HepG2 (cell line): ENCODE data around the gene HMGCLL1. TPM values are rescaled to one million over a fixed set of nuclear protein-coding genes. Genes with fewer than 3 reads are reported as not detected.
A peak's percentile ranks its signal among the peaks of the same experiment; 100 is the strongest.

Experiments used
- ATAC-seq: fragments of 200-7000 bp; cut with Tn5 transposase; 3 replicates; pipeline ENCODE4 v1.9.1; 2020; ENCODE audit warnings: mild to moderate bottlenecking, moderate library complexity
- BruUV-seq: library from RNA; stranded (reverse); fragments of 400-500 nt; replicated peaks from 2 replicates; lab custom pipeline; 2021; lab: Mats Ljungman, UMichigan
- CTCF ChIA-PET: fragments of 300-600 bp; formaldehyde crosslinking; extraction: SDS; loops from one replicate; lab custom pipeline; 2021; ENCODE audit warnings: low total read pairs, inconsistent platforms, low intra/inter-chr PET ratio; lab: Yijun Ruan, JAX
- POLR2A ChIA-PET: fragments of 350-600 bp; sonication (Branson Sonifier 250); formaldehyde crosslinking; loops from one replicate; lab custom pipeline; 2020; ENCODE audit warnings: antibody characterized with exemption, inconsistent platforms; lab: Yijun Ruan, JAX
- DNase-seq: peaks from one replicate; pipeline ENCODE4 v3.0.0-alpha.2; 2015; ENCODE audit warnings: low spot score
- FAIRE-seq: peaks from 3 replicates; lab custom pipeline; 2011; peaks lifted over from hg19 to GRCh38; lab: Jason Lieb, UNC
- H2AFZ ChIP-seq: one replicate; pipeline ENCODE4 v1.6.1; 2011; ENCODE audit warnings: low read length, inconsistent platforms
- H3K27ac ChIP-seq: fragments of 300-600 bp; 3 replicates; pipeline ENCODE4 v1.8.0; 2011; ENCODE audit warnings: mixed run types, mild to moderate bottlenecking, mixed read lengths, low read length, inconsistent platforms; ENCODE audit not compliant: insufficient read depth; ENCODE audit errors: extremely low read length
- H3K27me3 ChIP-seq, 2 experiments: fragments of 200-600 bp in 1 of 2; 2 replicates in 1 of 2; 3 replicates in 1 of 2; pipeline versions ENCODE4 v1.6.0 to v1.8.0; 2011; ENCODE audit warnings: low read length in 2 of 2, mild to moderate bottlenecking in 2 of 2, moderate library complexity in 2 of 2, inconsistent platforms in 1 of 2; ENCODE audit not compliant: insufficient read depth in 2 of 2, control insufficient read depth in 1 of 2
- H3K36me3 ChIP-seq, 2 experiments: fragments of 200-600 bp in 1 of 2; replicated peaks in 1 of 2; 2 replicates in 1 of 2; 3 replicates in 1 of 2; pipeline versions ENCODE4 v1.5.1 to v1.8.0; 2011; ENCODE audit warnings: low read length in 2 of 2, inconsistent platforms in 1 of 2; ENCODE audit not compliant: insufficient read depth in 2 of 2, control insufficient read depth in 1 of 2
- H3K4me1 ChIP-seq: 2 replicates; pipeline ENCODE4 v1.5.1; 2012; ENCODE audit warnings: low read length, inconsistent platforms; ENCODE audit not compliant: insufficient read depth
- H3K4me2 ChIP-seq: 2 replicates; pipeline ENCODE4 v1.6.0; 2011; ENCODE audit warnings: low read depth, low read length, inconsistent platforms
- H3K4me3 ChIP-seq, 3 experiments: fragments of 200-600 bp in 1 of 3; sonication (generic), shearing (Covaris generic) in 1 of 3; replicated peaks in 1 of 3; 2 replicates each; pipeline ENCODE4 v1.5.1; 2011 to 2016; ENCODE audit warnings: low read length in 3 of 3, inconsistent platforms in 2 of 3, low read depth in 2 of 3, mild to moderate bottlenecking in 2 of 3, control low read depth in 1 of 3, mixed read lengths in 1 of 3; ENCODE audit not compliant: insufficient read depth in 1 of 3
- H3K79me2 ChIP-seq: one replicate; pipeline ENCODE4 v1.6.1; 2011; ENCODE audit warnings: low read length, inconsistent platforms; ENCODE audit not compliant: insufficient read depth
- H3K9ac ChIP-seq: 2 replicates; pipeline ENCODE4 v1.6.0; 2011; ENCODE audit warnings: mild to moderate bottlenecking, low read depth, low read length, inconsistent platforms; ENCODE audit not compliant: insufficient read depth
- H3K9me3 ChIP-seq: 2 replicates; pipeline ENCODE4 v1.5.1; 2012; ENCODE audit warnings: mild to moderate bottlenecking, low read length
- H4K20me1 ChIP-seq: 2 replicates; pipeline ENCODE4 v1.6.0; 2011; ENCODE audit warnings: inconsistent platforms, mild to moderate bottlenecking, low read length, moderate library complexity; ENCODE audit not compliant: insufficient read depth
- ATF7 ChIP-seq, 2 experiments: fragments of 450-650 bp in 1 of 2; sonication (generic) in 1 of 2; formaldehyde crosslinking in 1 of 2; IDR thresholded peaks; 2 replicates each; pipeline versions ENCODE4 v1.4.0 to v1.6.1; 2016 to 2020; ENCODE audit warnings: antibody characterized with exemption in 1 of 2, mild to moderate bottlenecking in 1 of 2, missing genetic modification reagents in 1 of 2
- EEA1 ChIP-seq: sonication (generic); formaldehyde crosslinking; IDR thresholded peaks from 2 replicates; pipeline ENCODE4 v1.5.1; 2020; ENCODE audit warnings: mild to moderate bottlenecking, missing genetic modification reagents, borderline replicate concordance
- ELF4 ChIP-seq: sonication (generic); formaldehyde crosslinking; IDR thresholded peaks from 2 replicates; pipeline ENCODE4 v1.5.0; 2020; ENCODE audit warnings: missing genetic modification reagents, mild to moderate bottlenecking, moderate library complexity, borderline replicate concordance
- HIVEP1 ChIP-seq: sonication (generic); formaldehyde crosslinking; IDR thresholded peaks from 2 replicates; pipeline ENCODE4 v1.4.0; 2020; ENCODE audit warnings: mild to moderate bottlenecking, missing genetic modification reagents
- MEIS1 ChIP-seq: sonication (generic); formaldehyde crosslinking; IDR thresholded peaks from 2 replicates; pipeline ENCODE4 v1.9.0; 2021; ENCODE audit warnings: mild to moderate bottlenecking, missing genetic modification reagents, moderate library complexity, borderline replicate concordance
- PBX3 ChIP-seq: sonication (generic); formaldehyde crosslinking; IDR thresholded peaks from 2 replicates; pipeline ENCODE4 v1.8.1; 2023; ENCODE audit warnings: missing genetic modification reagents, inconsistent platforms, borderline replicate concordance
- SP1 ChIP-seq, 2 experiments: fragments of 450-650 bp in 1 of 2; sonication (generic) in 1 of 2; formaldehyde crosslinking in 1 of 2; IDR thresholded peaks; 2 replicates each; pipeline versions ENCODE4 v1.4.0 to v1.6.1; 2016 to 2020; ENCODE audit warnings: missing genetic modification reagents in 1 of 2
- SP140L ChIP-seq: sonication (generic); formaldehyde crosslinking; IDR thresholded peaks from 2 replicates; pipeline ENCODE4 v1.4.0; 2020; ENCODE audit warnings: missing genetic modification reagents, borderline replicate concordance
- ZBTB25 ChIP-seq: IDR thresholded peaks from 2 replicates; pipeline ENCODE4 v1.6.1; 2018; ENCODE audit warnings: missing genetic modification reagents
- ZKSCAN8 ChIP-seq: IDR thresholded peaks from 2 replicates; pipeline ENCODE4 v1.6.1; 2016; ENCODE audit warnings: borderline replicate concordance, missing genetic modification reagents, missing compliant biosample characterization
- WGBS: methylation state at CpG from one replicate; pipeline ENCODE4 v1.1.6; 2017; ENCODE audit warnings: low lambda C conversion rate; 5-methylcytosine and 5-hydroxymethylcytosine counted together
- in situ Hi-C: cut with HindIII; loops from 2 replicates; pipeline ENCODE4 v1.10.0; 2017; ENCODE audit warnings: low pct_unique_long_range_greater_than_20kb; ENCODE audit not compliant: extremely low pct_ligation_motif_present
- intact Hi-C: fragments of 100-400 bp; cut with micrococcal nuclease; formaldehyde crosslinking; loops from one replicate; pipeline ENCODE4 v1.10.0; 2022; ENCODE audit not compliant: unreplicated experiment
- polyA plus RNA-seq, 8 experiments: library from polyadenylated mRNA; depleted of rRNA in 3 of 8; stranded (reverse) in 7 of 8; unstranded in 1 of 8; fragments of >200 nt; fragmentation: Illumina TruSeq in 4 of 8; extraction: Trizol in 4 of 8; gene quantifications; 2 replicates each; pipeline versions ENCODE4 v1.2.1 to v1.2.3, GENCODE V29; 2011 to 2016; ENCODE audit warnings: low read depth in 4 of 8, missing spikeins in 1 of 8, mixed read lengths in 1 of 8; ENCODE audit not compliant: insufficient read depth in 1 of 8
- total RNA-seq, 5 experiments: library from RNA; depleted of rRNA; stranded (reverse); fragments of >200 nt; fragmentation: Illumina TruSeq; extraction: Trizol; gene quantifications; 2 replicates each; pipeline ENCODE4 v1.2.3, GENCODE V29; 2016; ENCODE audit warnings: low read depth in 1 of 5
- TF ChIP-seq, protein P1 (sequence below): IDR thresholded peaks from 2 replicates; pipeline ENCODE4 v1.6.1; 2016; ENCODE audit warnings: low read depth, control low read depth
- TF ChIP-seq, protein P2 (sequence below): sonication (generic); formaldehyde crosslinking; IDR thresholded peaks from 2 replicates; pipeline ENCODE4 v1.4.0; 2020; ENCODE audit warnings: missing genetic modification reagents

Gene HMGCLL1
- total and polyA plus RNA-seq, 2 of the 13 experiments (the other 11 are each of a cell fraction or from before 2014, with no cell fraction given), result not detected

DNA sequence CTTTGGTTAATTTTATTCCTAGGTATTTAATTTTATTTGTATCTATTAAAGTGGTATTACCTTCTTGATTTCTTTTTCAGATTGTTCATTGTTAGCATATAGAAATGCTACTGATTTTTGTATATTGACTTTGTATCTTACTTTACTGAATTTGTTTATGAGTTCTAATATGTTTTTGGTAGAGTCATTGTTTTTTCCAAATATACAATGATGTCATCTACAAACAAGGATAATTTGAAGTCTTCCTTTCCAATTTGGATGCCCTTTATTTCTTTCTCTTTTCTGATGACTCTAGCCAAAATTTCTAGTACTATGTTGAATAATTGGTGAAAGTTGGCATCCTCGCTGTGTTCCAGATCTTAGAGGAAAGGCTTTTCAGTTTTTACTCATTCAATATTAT lies 43.0 kb upstream of the HMGCLL1 start:
- no TSS peak for BruUV-seq
- no peaks in the 10 kb centered on the region for H3K36me3 ChIP-seq
- TF ChIP-seq ATF7 (IDR thresholded peaks at IDR 0.05) (peak; percentile 89), ATF7 (CRISPR knock-in tag; IDR thresholded peaks at IDR 0.05) (no peak), SP140L (CRISPR knock-in tag) (no peak)
- POLR2A ChIA-PET, result no interaction called here
- WGBS, result 0% methylated on average over 1 of the region's 1 CpG
- ATAC-seq (no peak), DNase-seq (no peak), FAIRE-seq (no peak)
- H3K4me3 ChIP-seq, result no peak overlapping the region
- no peaks in the 10 kb centered on the region for H3K9me3 ChIP-seq
- no peak overlapping the region for H3K27ac ChIP-seq
- no peaks in the 10 kb centered on the region for H3K79me2 ChIP-seq
- intact Hi-C loops, result no loop called here
- H3K4me2 ChIP-seq, result no peak overlapping the region
- H3K9ac ChIP-seq, result no peak overlapping the region
- H2AFZ ChIP-seq, result no peak overlapping the region
- no peaks in the 10 kb centered on the region for H3K27me3 ChIP-seq
- no peaks in the 10 kb centered on the region for H4K20me1 ChIP-seq
- H3K4me1 ChIP-seq, result no peaks in the 10 kb centered on the region
- CTCF ChIA-PET, result no interaction called here
- in situ Hi-C loops, result loop anchor here (25.0 kb wide), 1 partner anchor 665 kb away; no protein-coding TSS in a partner anchor

DNA sequence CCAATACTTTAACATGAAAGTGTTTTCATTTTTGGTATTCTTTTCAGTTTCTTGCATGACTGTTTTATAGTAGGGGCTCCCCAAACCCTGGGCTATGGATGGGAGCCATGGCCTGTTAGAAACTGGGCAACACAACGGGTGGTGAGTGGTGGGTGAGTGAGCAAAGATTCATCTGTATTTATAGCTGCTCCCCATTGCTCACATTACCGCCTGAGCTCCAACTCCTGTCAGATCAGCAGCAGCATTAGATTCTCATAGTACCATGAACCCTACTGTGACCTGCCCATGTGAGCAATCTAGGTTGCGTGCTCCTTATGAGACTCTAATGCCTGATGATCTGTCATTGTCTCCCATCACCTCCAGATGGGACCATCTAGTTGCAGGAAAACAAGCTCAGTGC lies 42.3 kb upstream of the HMGCLL1 start:
- Histone ChIP-seq H3K4me1 (no peaks in the 10 kb centered on the region), H3K36me3 (no peaks in the 10 kb centered on the region), H4K20me1 (no peaks in the 10 kb centered on the region), H3K9ac (no peak overlapping the region), H3K9me3 (no peaks in the 10 kb centered on the region), H3K4me3 (no peak overlapping the region), H2AFZ (no peak overlapping the region), H3K4me2 (no peak overlapping the region), H3K27ac (no peak overlapping the region), H3K27me3 (no peaks in the 10 kb centered on the region), H3K79me2 (no peaks in the 10 kb centered on the region)
- WGBS, result 30% methylated on average over 3 of the region's 3 CpGs
- POLR2A ChIA-PET, result no interaction called here
- in situ Hi-C loops (loop anchor here (25.0 kb wide), 1 partner anchor 666 kb away; no protein-coding TSS in a partner anchor), intact Hi-C loops (no loop called here)
- CTCF ChIA-PET, result no interaction called here
- FAIRE-seq, result no peak
- BruUV-seq, result no TSS peak
- ATAC-seq, result no peak
- DNase-seq, result no peak
- TF ChIP-seq EEA1 (CRISPR knock-in tag) (no peak), ZBTB25 (CRISPR knock-in tag) (no peak), SP1 (IDR thresholded peaks at IDR 0.05) (no peak), SP1 (CRISPR knock-in tag; IDR thresholded peaks at IDR 0.05) (no peak), MEIS1 (CRISPR knock-in tag) (no peak), PBX3 (CRISPR knock-in tag) (no peak), ZKSCAN8 (CRISPR knock-in tag) (no peak), HIVEP1 (CRISPR knock-in tag) (no peak), ELF4 (CRISPR knock-in tag) (no peak)
- TF ChIP-seq, protein P1, sequence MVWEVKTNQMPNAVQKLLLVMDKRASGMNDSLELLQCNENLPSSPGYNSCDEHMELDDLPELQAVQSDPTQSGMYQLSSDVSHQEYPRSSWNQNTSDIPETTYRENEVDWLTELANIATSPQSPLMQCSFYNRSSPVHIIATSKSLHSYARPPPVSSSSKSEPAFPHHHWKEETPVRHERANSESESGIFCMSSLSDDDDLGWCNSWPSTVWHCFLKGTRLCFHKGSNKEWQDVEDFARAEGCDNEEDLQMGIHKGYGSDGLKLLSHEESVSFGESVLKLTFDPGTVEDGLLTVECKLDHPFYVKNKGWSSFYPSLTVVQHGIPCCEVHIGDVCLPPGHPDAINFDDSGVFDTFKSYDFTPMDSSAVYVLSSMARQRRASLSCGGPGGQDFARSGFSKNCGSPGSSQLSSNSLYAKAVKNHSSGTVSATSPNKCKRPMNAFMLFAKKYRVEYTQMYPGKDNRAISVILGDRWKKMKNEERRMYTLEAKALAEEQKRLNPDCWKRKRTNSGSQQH (CRISPR knock-in tag), result no peak
- TF ChIP-seq, protein P2, sequence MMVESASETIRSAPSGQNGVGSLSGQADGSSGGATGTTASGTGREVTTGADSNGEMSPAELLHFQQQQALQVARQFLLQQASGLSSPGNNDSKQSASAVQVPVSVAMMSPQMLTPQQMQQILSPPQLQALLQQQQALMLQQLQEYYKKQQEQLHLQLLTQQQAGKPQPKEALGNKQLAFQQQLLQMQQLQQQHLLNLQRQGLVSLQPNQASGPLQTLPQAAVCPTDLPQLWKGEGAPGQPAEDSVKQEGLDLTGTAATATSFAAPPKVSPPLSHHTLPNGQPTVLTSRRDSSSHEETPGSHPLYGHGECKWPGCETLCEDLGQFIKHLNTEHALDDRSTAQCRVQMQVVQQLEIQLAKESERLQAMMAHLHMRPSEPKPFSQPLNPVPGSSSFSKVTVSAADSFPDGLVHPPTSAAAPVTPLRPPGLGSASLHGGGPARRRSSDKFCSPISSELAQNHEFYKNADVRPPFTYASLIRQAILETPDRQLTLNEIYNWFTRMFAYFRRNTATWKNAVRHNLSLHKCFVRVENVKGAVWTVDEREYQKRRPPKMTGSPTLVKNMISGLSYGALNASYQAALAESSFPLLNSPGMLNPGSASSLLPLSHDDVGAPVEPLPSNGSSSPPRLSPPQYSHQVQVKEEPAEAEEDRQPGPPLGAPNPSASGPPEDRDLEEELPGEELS (CRISPR knock-in tag), result no peak
